Mesenchymal stem cell (in vitro differentiated cells and primary cell): Measurements from ENCODE around the gene SUSD4. TPM values are rescaled to one million over a fixed set of nuclear protein-coding genes. Genes with fewer than 3 reads are reported as not detected.

Experiments
- DNase-seq: peaks from one replicate; pipeline ENCODE4 v3.0.0-alpha.2; 2013
- H2AFZ ChIP-seq: one replicate; pipeline ENCODE4 v1.6.1; 2013; ENCODE audit warnings: low read depth, mild to moderate bottlenecking, control low read depth, inconsistent platforms, low read length, moderate library complexity
- H2AK5ac ChIP-seq: 2 replicates; pipeline ENCODE4 v1.6.1; 2013; ENCODE audit warnings: low read length, moderate library complexity, mild to moderate bottlenecking, inconsistent platforms; ENCODE audit not compliant: severe bottlenecking
- H2BK120ac ChIP-seq: one replicate; pipeline ENCODE4 v1.6.1; 2013; ENCODE audit warnings: low read depth, mild to moderate bottlenecking, inconsistent platforms, low read length, moderate library complexity
- H2BK12ac ChIP-seq, 2 experiments: one replicate each; pipeline ENCODE4 v1.6.1; 2013; ENCODE audit warnings: inconsistent platforms in 2 of 2, low read length in 2 of 2, mild to moderate bottlenecking in 2 of 2, moderate library complexity in 2 of 2, control low read depth in 1 of 2
- H2BK15ac ChIP-seq: one replicate; pipeline ENCODE4 v1.6.1; 2013; ENCODE audit warnings: mild to moderate bottlenecking, low read depth, inconsistent platforms; ENCODE audit not compliant: poor library complexity, severe bottlenecking
- H2BK5ac ChIP-seq: 2 replicates; pipeline ENCODE4 v1.6.1; 2013; ENCODE audit warnings: low read depth, mild to moderate bottlenecking, low read length, control low read depth, inconsistent platforms; ENCODE audit not compliant: poor library complexity, severe bottlenecking
- H3K14ac ChIP-seq, 2 experiments: one replicate each; pipeline ENCODE4 v1.6.1; 2013; ENCODE audit warnings: inconsistent platforms in 2 of 2, low read length in 2 of 2, control low read depth in 1 of 2, mild to moderate bottlenecking in 1 of 2, moderate library complexity in 1 of 2
- H3K18ac ChIP-seq, 2 experiments: one replicate each; pipeline ENCODE4 v1.6.1; 2013; ENCODE audit warnings: inconsistent platforms in 2 of 2, low read length in 2 of 2, control low read depth in 1 of 2, low read depth in 1 of 2, mild to moderate bottlenecking in 1 of 2
- H3K23ac ChIP-seq, 2 experiments: one replicate each; pipeline ENCODE4 v1.6.1; 2013; ENCODE audit warnings: inconsistent platforms in 2 of 2, low read length in 2 of 2, mild to moderate bottlenecking in 2 of 2, moderate library complexity in 2 of 2, control low read depth in 1 of 2
- H3K27ac ChIP-seq: 2 replicates; pipeline ENCODE4 v1.5.1; 2013; ENCODE audit warnings: mild to moderate bottlenecking, moderate library complexity, low read length, control low read depth, inconsistent platforms; ENCODE audit not compliant: poor library complexity, severe bottlenecking
- H3K27me3 ChIP-seq, 2 experiments: 2 replicates each; pipeline versions ENCODE4 v1.6.1 to v1.7.0; 2013; ENCODE audit warnings: low read length in 2 of 2, mild to moderate bottlenecking in 2 of 2, moderate library complexity in 2 of 2, control low read depth in 1 of 2, inconsistent platforms in 1 of 2; ENCODE audit not compliant: control insufficient read depth in 1 of 2, insufficient read depth in 1 of 2
- H3K36me3 ChIP-seq, 2 experiments: 2 replicates each; pipeline versions ENCODE4 v1.6.1 to v1.7.0; 2013; ENCODE audit warnings: low read length in 2 of 2, control low read depth in 1 of 2, inconsistent platforms in 1 of 2, low read depth in 1 of 2, mild to moderate bottlenecking in 1 of 2; ENCODE audit not compliant: insufficient read depth in 2 of 2, control insufficient read depth in 1 of 2
- H3K4ac ChIP-seq, 2 experiments: one replicate each; pipeline ENCODE4 v1.6.1; 2013; ENCODE audit warnings: inconsistent platforms in 2 of 2, low read length in 2 of 2, mild to moderate bottlenecking in 2 of 2, moderate library complexity in 2 of 2, control low read depth in 1 of 2, low read depth in 1 of 2
- H3K4me1 ChIP-seq: 2 replicates; pipeline ENCODE4 v1.6.1; 2013; ENCODE audit warnings: low read depth, low read length, control low read depth; ENCODE audit not compliant: control insufficient read depth, insufficient read depth
- H3K4me2 ChIP-seq: 2 replicates; pipeline ENCODE4 v1.6.1; 2013; ENCODE audit warnings: low read length, mild to moderate bottlenecking, inconsistent platforms; ENCODE audit not compliant: poor library complexity, severe bottlenecking
- H3K4me3 ChIP-seq, 2 experiments: 2 replicates each; pipeline versions ENCODE4 v1.5.1 to v1.7.0; 2013; ENCODE audit warnings: low read length in 2 of 2, mild to moderate bottlenecking in 2 of 2, control low read depth in 1 of 2, low read depth in 1 of 2; ENCODE audit not compliant: insufficient read depth in 1 of 2
- H3K79me1 ChIP-seq: replicated peaks from 2 replicates; pipeline ENCODE4 v1.6.1; 2013; ENCODE audit warnings: mild to moderate bottlenecking, control low read depth, low read length, inconsistent platforms; ENCODE audit not compliant: poor library complexity, severe bottlenecking
- H3K9ac ChIP-seq: 2 replicates; pipeline ENCODE4 v1.7.0; 2013; ENCODE audit warnings: mild to moderate bottlenecking, low read length, moderate library complexity
- H3K9me3 ChIP-seq: 2 replicates; pipeline ENCODE4 v1.7.0; 2013; ENCODE audit warnings: mild to moderate bottlenecking, low read length; ENCODE audit not compliant: control insufficient read depth
- H4K8ac ChIP-seq: one replicate; pipeline ENCODE4 v1.6.1; 2013; ENCODE audit warnings: inconsistent platforms, mild to moderate bottlenecking, low read length, moderate library complexity
- H4K91ac ChIP-seq: one replicate; pipeline ENCODE4 v1.6.1; 2013; ENCODE audit warnings: mild to moderate bottlenecking, low read length, inconsistent platforms
- WGBS: methylation state at CpG from one replicate; pipeline ENCODE4 v1.1.7; 2013; ENCODE audit warnings: mixed read lengths; 5-methylcytosine and 5-hydroxymethylcytosine counted together
- small RNA-seq: library from polyadenylated mRNA; stranded (forward); fragments of <200 nt; extraction: miRNeasy Mini kit (QIAGEN cat#:217004); gene quantifications from one replicate; pipeline ENCODE3, GENCODE V24; 2013; ENCODE audit warnings: low read depth

Gene SUSD4

DNA sequence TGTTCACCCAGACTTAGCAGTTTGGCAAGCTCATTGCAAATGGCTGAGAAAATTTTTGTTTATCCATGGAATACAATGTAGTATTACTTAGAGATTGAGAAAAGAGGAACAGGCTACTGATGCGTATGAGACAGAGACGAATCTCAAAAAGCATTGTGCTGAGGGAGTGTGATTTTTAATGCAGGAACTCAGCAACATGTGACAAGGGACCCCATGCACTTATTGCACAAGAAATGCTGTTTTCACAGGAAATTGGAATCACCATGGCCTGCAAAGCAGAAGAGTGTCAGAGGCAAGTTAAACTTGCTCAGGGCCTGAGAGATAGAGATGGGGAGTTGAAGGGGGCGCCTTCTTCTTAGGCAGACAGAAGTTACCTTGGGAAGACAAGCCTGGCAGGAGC is 188.3 kb downstream of the SUSD4 start:
- 80% methylated on average over 3 of the region's 3 CpGs for WGBS
- H3K27ac ChIP-seq: no peak overlapping the region

DNA sequence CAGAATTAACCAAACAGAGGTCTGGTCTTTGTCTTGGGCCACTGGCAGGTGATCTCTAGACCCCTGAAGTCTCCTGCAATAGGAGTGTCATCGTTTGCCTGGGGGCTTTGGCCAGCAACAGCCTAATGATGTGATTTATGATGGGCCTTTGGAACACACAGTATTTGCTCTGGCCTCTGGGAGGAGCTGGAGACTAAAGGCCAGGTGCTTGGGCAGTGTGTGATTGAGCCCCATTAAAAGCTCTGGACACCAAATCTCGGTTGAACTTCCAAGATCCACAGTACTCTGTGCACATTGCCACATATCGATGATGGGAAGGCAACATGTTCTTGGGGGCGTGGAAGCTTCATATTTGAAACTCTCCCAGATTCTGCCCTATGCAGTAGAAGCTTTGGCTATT is 188.9 kb downstream of the SUSD4 start:
- H3K23ac ChIP-seq: no peak overlapping the region
- peaks cover 13 to 17% of the 10 kb centered on the region in 2 experiments for H3K27me3 ChIP-seq
- 45% methylated on average over 2 of the region's 4 CpGs for WGBS
- no peak overlapping the region for H2BK5ac ChIP-seq
- H3K4me3 ChIP-seq: no peak overlapping the region
- H2AFZ ChIP-seq: no peak overlapping the region
- no peak overlapping the region for H3K4ac ChIP-seq
- no peak overlapping the region for H3K27ac ChIP-seq
- no peak overlapping the region for H3K4me2 ChIP-seq
- no peak overlapping the region for H3K18ac ChIP-seq
- H3K79me1 ChIP-seq: no peaks in the 10 kb centered on the region
- no peak overlapping the region for H3K9ac ChIP-seq
- DNase-seq: no peak
- no peaks in the 10 kb centered on the region for H3K4me1 ChIP-seq
- H3K14ac ChIP-seq: no peak overlapping the region
- no peak overlapping the region for H2BK120ac ChIP-seq
- H2BK12ac ChIP-seq: no peak overlapping the region
- no peaks in the 10 kb centered on the region for H3K9me3 ChIP-seq
- no peak overlapping the region for H4K8ac ChIP-seq
- no peak overlapping the region for H4K91ac ChIP-seq
- H2BK15ac ChIP-seq: no peak overlapping the region
- no peak overlapping the region for H2AK5ac ChIP-seq
- H3K36me3 ChIP-seq: no peaks in the 10 kb centered on the region

More for the DNA sequence above, 188.3 kb downstream of the SUSD4 start:
- H2BK120ac ChIP-seq: no peak overlapping the region
- H3K79me1 ChIP-seq: no peaks in the 10 kb centered on the region
- no peak for DNase-seq
- no peak overlapping the region for H3K18ac ChIP-seq
- no peaks in the 10 kb centered on the region for H3K36me3 ChIP-seq
- no peak overlapping the region for H2BK15ac ChIP-seq
- no peak overlapping the region for H3K23ac ChIP-seq
- no peaks in the 10 kb centered on the region for H3K9me3 ChIP-seq
- no peak overlapping the region for H4K91ac ChIP-seq
- no peak overlapping the region for H2AK5ac ChIP-seq
- H3K14ac ChIP-seq: no peak overlapping the region
- no peak overlapping the region for H3K4ac ChIP-seq
- H3K9ac ChIP-seq: no peak overlapping the region
- H3K4me2 ChIP-seq: no peak overlapping the region
- no peak overlapping the region for H2BK12ac ChIP-seq
- no peaks in the 10 kb centered on the region for H3K4me1 ChIP-seq
- peaks cover 13 to 17% of the 10 kb centered on the region in 2 experiments for H3K27me3 ChIP-seq
- no peak overlapping the region for H4K8ac ChIP-seq
- H2BK5ac ChIP-seq: no peak overlapping the region
- no peak overlapping the region for H2AFZ ChIP-seq
- no peak overlapping the region for H3K4me3 ChIP-seq

Small RNA genes lying within 50 kb of the gene (small RNA-seq; reads per million reads assigned to genes)
- gene RNU4-57P: not detected
